Measurements from ENCODE around the gene RNF212B. TPM values are rescaled to one million over a fixed set of nuclear protein-coding genes. Genes with fewer than 3 reads are reported as not detected.
A peak's percentile ranks its signal among the peaks of the same experiment; 100 is the strongest.

Gene RNF212B
- total and polyA plus RNA-seq, 2 donors (not counting 3 experiments of a cell fraction or from before 2014, with no cell fraction given) = not detected

DNA sequence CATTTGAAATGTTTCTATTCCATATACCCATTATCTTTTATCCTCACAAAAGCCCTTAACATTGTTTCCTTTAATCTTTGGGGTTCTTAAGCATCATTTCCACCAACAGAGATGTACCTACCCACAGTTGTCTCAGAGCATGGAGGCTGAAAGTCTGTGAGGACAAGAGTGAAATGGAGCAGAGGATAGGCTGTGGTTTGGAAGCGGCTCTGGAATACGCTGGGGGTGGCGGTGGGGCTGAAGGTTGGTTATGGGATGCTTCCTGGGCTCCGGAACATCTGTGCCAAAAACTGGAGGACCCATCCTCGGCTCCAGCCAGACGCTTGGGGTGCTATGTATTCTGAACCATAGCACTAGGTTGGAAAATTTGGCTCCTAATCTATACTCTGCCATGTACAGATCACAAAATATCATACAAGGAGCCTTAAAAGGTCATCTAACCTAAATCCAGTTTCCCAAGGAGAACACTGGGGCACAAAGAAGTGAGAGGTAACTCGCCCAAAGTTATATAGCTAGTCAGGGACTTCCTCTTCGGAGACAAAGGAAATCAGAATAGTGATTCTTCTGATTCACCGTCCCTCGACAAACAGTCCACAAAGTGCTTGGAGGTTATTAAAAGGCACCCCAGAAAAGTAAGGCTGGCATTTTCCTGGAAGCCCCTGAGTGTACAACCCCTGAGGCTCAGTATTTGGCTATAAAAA, 62.4 kb downstream of the RNF212B start:
- H3K36me3 ChIP-seq (ENCODE audit: control insufficient read depth in 2 of 2, extremely low read depth in 1 of 2, insufficient read depth in 2 of 2, low read length in 2 of 2) = no peaks in the 10 kb centered on the region
- peak overlapping the region; percentile 16 to 79 (median 76) for H3K4me3 ChIP-seq (replicated peaks in 1 of 3; ENCODE audit: insufficient read depth in 1 of 3, low read depth in 1 of 3, low read length in 3 of 3)
- CTCF ChIA-PET = interaction anchor here (0.6 to 4.0 kb wide), 12 partner anchors 12 to 231 kb away, joined by 3 to 53 read pairs (median 4); partner anchors contain the start of genes ACIN1, C14orf119, HOMEZ and PABPN1
- H2AFZ ChIP-seq (ENCODE audit: low read depth, low read length) = no peak overlapping the region
- no peaks in the 10 kb centered on the region for H3K27me3 ChIP-seq (ENCODE audit: control insufficient read depth in 2 of 2, insufficient read depth in 2 of 2, low read length in 2 of 2)
- H4K20me1 ChIP-seq (replicated peaks; ENCODE audit: control insufficient read depth, extremely low read depth, insufficient read depth, low read length) = no peaks in the 10 kb centered on the region
- peak overlapping the region; percentile 75 for H3K27ac ChIP-seq (ENCODE audit: insufficient read depth, low read depth, low read length)
- FAIRE-seq (no peak), DNase-seq (ENCODE audit: low read depth, low spot score) (no peak)
- TF ChIP-seq, protein P1, sequence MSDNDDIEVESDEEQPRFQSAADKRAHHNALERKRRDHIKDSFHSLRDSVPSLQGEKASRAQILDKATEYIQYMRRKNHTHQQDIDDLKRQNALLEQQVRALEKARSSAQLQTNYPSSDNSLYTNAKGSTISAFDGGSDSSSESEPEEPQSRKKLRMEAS (IDR thresholded peaks at IDR 0.05; ENCODE audit: insufficient read depth, insufficient read length) = no peak
- TF ChIP-seq EZH2 (IDR thresholded peaks at IDR 0.05; ENCODE audit: borderline replicate concordance, low read depth, low read length, severe bottlenecking) (no peak), POLR2AphosphoS5 (IDR thresholded peaks at IDR 0.05; ENCODE audit: insufficient read depth, low read depth, low read length) (no peak), FOS (IDR thresholded peaks at IDR 0.05; ENCODE audit: borderline replicate concordance, insufficient read depth, low read length) (no peak)
- no TSS peak for BruUV-seq (replicated peaks)
- no peaks in the 10 kb centered on the region for H3K9me1 ChIP-seq (replicated peaks; ENCODE audit: control insufficient read depth, extremely low read depth, insufficient read depth, low read length)
- H3K4me1 ChIP-seq (ENCODE audit: control insufficient read depth, extremely low read depth, insufficient read depth, low read length) = peaks cover 11% of the 10 kb centered on the region
- dilution Hi-C loops (cut with MboI; ENCODE audit: extremely low pct_ligation_motif_present, low sequenced_read_pairs) (no loop called here), intact Hi-C loops (cut with micrococcal nuclease) (loop anchor here (1.0 kb wide), 1 partner anchor 113 kb away; no protein-coding TSS in a partner anchor)
- peak overlapping the region; percentile 92 for H3K9ac ChIP-seq (replicated peaks; ENCODE audit: extremely low read depth, insufficient read depth, low read length)
- peak overlapping the region; percentile 90 for H3K4me2 ChIP-seq (ENCODE audit: insufficient read depth, low read length)
- POLR2A ChIA-PET = no interaction called here
- H3K79me2 ChIP-seq (ENCODE audit: control insufficient read depth, insufficient read depth, low read length) = no peaks in the 10 kb centered on the region
- H3K9me3 ChIP-seq (replicated peaks; ENCODE audit: control insufficient read depth, insufficient read depth, low read length) = no peaks in the 10 kb centered on the region

DNA sequence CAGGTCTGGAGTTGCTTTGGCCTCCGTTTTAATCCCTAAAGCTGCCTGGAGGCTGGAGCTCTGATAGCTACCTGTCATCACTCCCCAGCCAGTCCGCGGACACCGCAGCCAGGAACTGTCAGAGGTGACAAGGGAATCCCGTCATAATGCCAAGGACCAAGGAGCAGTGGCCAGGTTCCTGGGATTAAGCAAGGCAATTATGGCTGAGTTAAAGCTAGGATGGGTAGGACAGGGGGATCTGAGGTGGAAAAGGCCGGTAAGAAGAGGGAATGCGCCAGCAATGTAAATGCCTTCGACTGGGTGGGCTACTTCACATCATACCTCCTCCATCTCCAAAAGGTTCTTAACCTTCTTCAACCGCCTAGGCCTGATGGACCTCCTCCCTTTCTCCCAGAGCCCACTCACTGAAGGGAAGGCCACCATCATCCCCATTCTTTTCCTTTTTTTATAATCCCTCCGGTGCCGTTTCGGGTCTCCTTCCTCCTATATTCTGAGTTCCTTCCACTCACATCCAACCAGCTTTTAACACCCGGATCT, 63.0 kb downstream of the RNF212B start:
- H3K27me3 ChIP-seq (ENCODE audit: control insufficient read depth in 2 of 2, insufficient read depth in 2 of 2, low read length in 2 of 2) = no peaks in the 10 kb centered on the region
- dilution Hi-C loops (cut with MboI; ENCODE audit: extremely low pct_ligation_motif_present, low sequenced_read_pairs) = no loop called here

More for the DNA sequence above, 63.0 kb downstream of the RNF212B start:
- peak overlapping the region; percentile 90 for H3K4me2 ChIP-seq (ENCODE audit: insufficient read depth, low read length)
- TF ChIP-seq POLR2A (IDR thresholded peaks at IDR 0.05; ENCODE audit: low read depth, low read length) = peak; percentile 22
- TF ChIP-seq, protein P1 (IDR thresholded peaks at IDR 0.05; ENCODE audit: insufficient read depth, insufficient read length) = no peak
- peak overlapping the region; percentile 66 for H2AFZ ChIP-seq (ENCODE audit: low read depth, low read length)
- peak overlapping the region; percentile 16 to 79 (median 76) for H3K4me3 ChIP-seq (replicated peaks in 1 of 3; ENCODE audit: insufficient read depth in 1 of 3, low read depth in 1 of 3, low read length in 3 of 3)
- no peaks in the 10 kb centered on the region for H3K9me1 ChIP-seq (replicated peaks; ENCODE audit: control insufficient read depth, extremely low read depth, insufficient read depth, low read length)
- no peaks in the 10 kb centered on the region for H3K36me3 ChIP-seq (ENCODE audit: control insufficient read depth in 2 of 2, extremely low read depth in 1 of 2, insufficient read depth in 2 of 2, low read length in 2 of 2)
- intact Hi-C loops (cut with micrococcal nuclease) = loop anchor here (1.0 kb wide), 5 partner anchors 14 to 179 kb away; partner anchors contain the start of genes HOMEZ, NGDN and PABPN1
- H3K9ac ChIP-seq (replicated peaks; ENCODE audit: extremely low read depth, insufficient read depth, low read length) = peak overlapping the region; percentile 92
- peaks cover 12% of the 10 kb centered on the region for H3K4me1 ChIP-seq (ENCODE audit: control insufficient read depth, extremely low read depth, insufficient read depth, low read length)
- peak overlapping the region; percentile 75 for H3K27ac ChIP-seq (ENCODE audit: insufficient read depth, low read depth, low read length)
- FAIRE-seq (peak; percentile 70), DNase-seq (ENCODE audit: low read depth, low spot score) (peak; percentile 35)
- POLR2A ChIA-PET = interaction anchor here (0.6 to 2.0 kb wide), 3 partner anchors 13 to 21 kb away, joined by 3 to 13 read pairs (median 5); partner anchors contain the start of gene PABPN1
- no peaks in the 10 kb centered on the region for H4K20me1 ChIP-seq (replicated peaks; ENCODE audit: control insufficient read depth, extremely low read depth, insufficient read depth, low read length)
- TSS peak; percentile 60 for BruUV-seq (replicated peaks)
- no peaks in the 10 kb centered on the region for H3K9me3 ChIP-seq (replicated peaks; ENCODE audit: control insufficient read depth, insufficient read depth, low read length)
- CTCF ChIA-PET = interaction anchor here (0.7 to 4.0 kb wide), 9 partner anchors 13 to 232 kb away, joined by 4 to 53 read pairs (median 9); partner anchors contain the start of genes ACIN1, C14orf119, HOMEZ and PABPN1
- no peaks in the 10 kb centered on the region for H3K79me2 ChIP-seq (ENCODE audit: control insufficient read depth, insufficient read depth, low read length)

Measured in endothelial cell of umbilical vein (primary cell).